HG02840 (cell line): ENCODE measurements around the gene COPS6.

Source experiments
- ATAC-seq: cut with Tn5 transposase; IDR thresholded peaks from one replicate; pipeline ENCODE4 v1.9.1; 2021; ENCODE audit warnings: mild to moderate bottlenecking, moderate library complexity, moderate number of reproducible peaks; ENCODE audit not compliant: unreplicated experiment, low FRiP score

The COPS6 gene

DNA sequence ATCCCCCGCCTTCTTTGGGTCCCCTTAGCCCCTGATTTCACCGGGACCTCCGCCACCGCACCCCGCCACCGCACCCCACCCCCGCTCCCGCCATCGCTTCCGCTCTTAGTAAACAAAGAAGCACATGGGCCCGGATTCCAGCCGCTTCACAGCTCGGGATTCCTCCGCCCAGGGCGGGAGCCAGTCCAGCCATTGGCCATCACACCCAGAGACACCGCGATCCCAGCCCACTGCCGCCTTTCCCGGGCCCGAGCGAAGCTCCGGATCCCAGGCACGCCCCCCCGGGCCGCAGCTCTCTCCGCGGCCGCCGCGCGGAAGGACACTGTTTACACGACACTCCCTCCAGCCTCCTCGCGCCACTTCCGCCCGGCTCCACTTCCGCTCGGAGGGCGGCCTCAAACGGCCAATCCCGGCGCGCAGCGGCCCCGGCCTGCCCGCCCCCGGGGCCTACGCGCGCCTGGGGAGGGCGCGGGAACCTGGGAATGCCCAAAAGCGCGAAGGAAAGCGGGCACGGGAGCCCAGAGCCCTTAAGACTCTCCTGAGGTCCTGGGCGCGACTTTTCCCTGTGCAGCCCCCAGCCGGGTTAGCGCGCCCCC lies 11.7 kb downstream of the COPS6 start:
- peak; percentile 71 for ATAC-seq

DNA sequence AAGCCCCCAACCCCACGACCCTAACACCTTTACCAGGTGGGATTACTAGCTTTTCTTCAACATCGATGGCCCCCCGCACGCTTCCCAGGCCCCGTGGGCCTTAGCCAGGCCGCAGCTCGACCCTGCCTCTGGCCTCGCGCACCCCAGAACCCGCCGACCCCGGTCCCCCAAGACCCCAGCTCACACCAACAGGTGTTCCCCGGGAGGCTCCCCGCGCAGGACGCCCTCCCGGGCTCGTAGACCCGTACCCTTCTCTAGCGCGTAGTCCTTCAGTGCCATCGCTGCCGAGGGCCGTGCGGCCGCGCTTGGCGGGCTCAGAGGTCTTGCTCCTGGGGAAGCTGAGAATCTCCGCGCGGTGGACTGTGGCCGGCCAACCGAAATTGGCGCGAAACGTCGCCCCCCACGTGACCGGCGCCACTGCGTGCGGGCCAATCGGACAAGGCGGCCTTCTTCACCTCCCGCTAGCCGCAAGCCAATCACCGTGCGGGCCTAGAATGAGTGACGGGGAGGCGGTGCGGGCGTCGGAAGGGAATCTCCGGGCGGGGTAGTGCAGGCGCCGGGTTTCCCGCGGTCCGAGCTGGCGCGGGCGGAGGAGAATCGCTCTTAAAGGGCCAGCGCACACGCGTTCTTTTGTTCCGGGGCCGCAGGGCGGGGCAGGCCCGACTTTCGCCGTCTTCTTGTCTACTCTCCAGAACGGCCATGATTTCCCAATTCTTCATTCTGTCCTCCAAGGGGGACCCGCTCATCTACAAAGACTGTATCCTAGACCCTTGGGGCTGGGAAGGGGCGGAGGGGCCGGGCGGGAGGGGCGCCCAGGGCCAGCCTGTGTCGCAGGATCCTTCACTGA lies 12.5 kb downstream of the COPS6 start, which contains the start of the genes AP4M1 and MCM7:
Gene AP4M1 (plus strand): TSS at position 628 of the 847 bp plus-strand sequence. CDS start 72 bp downstream, at position 700.
Gene MCM7 (minus strand): TSS at position 382 of the 847 bp plus-strand sequence. CDS start 103 bp downstream, at position 279.
- ATAC-seq = peak; percentile 73

DNA sequence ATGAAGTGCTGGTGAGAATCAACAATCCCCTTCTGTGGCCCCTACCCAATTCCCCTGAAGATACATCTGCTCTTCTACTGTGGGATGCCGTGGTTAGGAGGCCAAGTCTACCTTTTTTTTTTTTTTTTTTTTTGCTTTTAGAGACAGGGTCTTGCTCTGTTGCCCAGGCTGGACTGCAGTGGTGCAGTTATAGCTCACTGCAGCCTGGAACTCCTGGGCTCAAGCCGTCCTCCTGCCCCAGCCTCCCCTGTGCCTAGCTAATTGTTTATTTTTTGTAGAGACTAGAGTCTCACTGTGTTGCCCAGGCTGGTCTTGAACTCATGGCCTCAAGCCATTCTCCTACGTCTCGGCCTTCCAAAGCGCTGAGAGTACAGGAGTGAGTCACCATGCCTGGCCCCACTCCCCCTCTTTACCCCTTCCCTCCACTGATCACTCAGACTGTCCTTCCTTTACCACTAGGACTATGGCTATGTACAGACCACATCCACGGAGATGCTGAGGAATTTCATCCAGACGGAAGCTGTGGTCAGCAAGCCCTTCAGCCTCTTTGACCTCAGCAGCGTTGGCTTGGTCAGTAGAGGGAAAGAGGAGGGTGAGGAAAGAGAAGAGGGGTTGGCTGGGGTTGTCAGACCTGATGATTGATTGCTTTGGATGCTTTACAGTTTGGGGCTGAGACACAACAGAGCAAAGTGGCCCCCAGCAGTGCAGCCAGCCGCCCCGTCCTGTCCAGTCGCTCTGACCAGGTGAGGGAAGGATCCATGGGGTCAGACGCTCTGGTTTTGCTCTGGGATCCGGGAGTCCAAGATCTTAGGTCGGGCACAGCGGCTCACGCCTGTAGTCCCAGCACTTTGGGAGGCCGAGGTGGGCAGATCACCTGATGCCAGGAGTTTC lies 14.4 kb downstream of the COPS6 start:
- ATAC-seq = no peak

DNA sequence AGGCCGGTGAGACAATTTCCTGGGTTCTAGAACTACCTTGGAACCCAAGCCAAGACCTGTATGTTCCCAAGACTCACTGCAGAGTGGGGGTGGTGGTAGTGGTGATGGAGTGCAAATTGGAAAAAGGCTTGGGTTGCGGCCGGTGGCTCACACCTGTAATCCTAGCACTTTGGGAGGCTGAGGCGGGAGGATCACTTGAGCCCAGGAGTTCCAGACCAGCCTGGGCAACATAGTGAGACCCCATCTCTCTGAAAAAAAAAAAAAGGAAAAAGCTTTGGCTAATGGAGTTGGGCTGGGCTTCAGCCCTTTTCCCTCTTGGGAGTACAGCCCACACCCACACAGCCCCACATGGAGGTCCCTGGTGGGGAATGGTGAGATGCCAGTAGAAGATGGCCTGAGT lies 16.8 kb downstream of the COPS6 start:
- ATAC-seq = no peak

DNA sequence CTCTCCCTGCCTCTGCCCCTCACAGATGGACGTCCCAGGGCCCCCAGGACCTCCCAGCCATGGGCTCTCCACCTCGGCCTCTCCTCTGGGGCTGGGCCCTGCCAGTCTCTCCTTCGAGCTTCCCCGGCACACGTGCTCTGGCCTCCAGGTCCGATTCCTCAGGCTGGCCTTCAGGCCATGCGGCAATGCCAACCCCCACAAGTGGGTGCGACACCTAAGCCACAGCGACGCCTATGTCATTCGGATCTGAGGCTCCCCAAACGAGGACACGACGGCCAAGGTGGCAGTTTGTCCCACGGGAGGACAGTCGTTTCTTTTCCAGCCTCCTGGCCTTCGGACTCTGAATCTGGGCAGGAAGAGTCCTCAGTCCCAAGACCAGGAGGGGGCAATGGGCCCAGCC lies 17.9 kb downstream of the COPS6 start:
- no peak for ATAC-seq

DNA sequence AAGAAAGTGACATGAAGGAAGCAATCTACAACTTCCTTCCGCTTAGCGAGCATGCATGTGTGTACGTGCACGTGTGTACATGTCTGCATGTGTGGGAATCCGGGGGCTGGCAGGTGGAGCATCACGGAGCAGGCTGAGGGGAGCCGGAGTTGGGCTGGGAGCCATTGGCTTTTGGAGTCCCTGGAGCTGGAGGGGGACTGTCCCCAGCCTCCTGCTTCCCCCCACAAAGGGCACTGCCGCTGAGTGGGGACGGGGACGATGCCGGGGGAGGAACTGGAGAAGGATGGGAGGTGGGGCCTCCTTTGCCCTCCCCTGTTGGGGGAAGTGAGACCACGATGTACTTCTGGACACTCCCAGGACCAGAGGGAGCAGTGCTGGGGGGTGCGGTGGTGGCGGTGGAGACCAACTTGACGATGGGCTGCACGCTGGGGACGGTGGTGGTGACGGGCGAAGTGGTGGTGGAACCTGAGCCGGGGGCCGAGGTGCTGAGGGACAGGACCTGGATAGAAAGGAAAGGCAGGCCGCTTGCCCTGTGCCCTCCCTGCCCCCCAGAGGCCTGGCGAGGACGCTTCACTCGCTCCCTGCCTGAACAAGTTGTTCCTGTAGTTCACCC lies 18.5 kb downstream of the COPS6 start:
- no peak for ATAC-seq

DNA sequence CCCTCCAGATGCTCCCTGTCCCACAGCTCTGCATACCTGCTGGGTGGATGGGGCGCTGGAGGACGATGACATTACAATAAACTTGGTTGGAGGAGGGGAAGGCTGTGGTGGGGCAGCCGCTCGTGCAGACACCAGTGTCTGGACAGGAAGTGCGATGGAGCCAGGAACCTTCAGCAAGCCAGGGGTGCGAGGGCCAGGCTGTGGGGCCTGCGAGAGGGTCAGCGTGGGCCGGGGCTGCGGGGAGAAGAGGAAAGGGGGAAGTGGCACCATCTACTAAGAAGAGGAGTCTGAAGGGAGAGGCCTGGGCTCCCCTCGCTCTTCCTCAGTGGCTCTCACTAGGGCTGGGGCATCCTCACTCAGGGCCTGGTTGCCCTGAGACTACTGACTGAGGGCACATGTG lies 19.1 kb downstream of the COPS6 start:
- ATAC-seq = no peak

DNA sequence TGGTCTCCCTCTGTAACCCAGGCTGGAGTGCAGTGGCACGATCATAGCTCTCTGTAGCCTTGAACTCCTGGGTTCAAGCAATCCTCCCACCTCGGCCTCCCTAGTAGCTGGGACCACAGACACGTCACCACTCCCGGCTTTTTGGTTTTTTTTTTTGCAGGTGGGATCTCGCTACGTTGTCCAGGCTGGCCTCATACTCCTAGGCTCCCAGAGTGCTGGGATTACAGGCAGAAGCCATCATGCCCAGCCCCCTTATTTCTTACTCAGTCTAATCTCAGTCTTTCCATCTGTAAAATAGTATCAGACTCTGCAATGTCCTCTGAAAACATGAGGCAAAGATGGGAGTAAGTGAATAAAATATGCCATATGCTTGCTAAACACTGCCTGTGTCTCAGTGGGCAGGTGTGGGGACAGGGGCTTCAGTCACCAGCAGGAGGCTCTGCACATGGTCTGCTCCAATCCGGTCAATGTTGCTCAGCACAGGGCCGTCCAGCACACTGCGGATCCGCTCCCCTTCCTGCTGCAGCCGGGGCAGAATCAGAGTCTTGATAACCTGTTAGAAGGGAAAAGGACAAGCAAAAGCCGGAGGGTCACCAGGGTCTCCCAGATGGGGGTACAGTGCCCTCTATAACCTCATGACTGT lies 20.9 kb downstream of the COPS6 start:
- ATAC-seq = no peak

DNA sequence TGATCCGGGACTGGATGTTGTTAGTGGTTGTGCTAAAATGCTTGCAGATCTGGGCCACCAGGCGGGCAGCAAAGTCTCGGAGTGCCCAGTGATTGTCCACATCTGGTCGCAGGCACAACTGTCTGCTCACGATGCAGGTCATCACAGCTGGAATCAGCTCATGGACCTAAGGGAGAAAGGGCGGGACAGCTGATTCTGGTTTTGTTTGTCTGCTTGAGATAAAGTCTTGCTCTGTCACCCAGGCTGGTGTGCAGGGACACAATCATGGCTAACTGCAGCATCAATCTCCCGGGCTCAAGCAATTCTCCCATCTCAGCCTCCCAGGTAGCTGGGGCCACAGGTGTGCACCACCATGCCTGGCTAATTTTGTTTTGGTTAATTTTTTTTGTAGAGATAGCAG lies 22.4 kb downstream of the COPS6 start:
- ATAC-seq = no peak

DNA sequence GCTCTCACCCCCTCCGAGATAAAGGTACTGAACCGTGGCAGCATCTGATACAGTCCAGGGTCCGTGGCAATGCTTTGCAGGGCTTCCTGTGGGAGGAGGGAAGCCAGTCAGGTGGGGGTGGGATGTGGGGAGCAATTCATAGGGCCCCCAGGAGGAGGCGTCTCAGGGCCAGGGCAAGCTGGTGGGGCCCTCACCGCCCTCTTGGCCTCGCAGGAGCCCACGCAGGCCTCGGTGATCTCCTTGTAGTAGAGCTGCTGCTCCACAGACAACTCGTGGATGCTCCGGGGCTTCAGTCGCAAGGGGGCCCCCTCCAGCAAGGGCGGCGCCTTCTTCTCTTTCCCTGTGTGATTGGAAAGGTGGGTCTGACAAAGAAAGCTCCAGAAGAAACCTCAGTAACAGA lies 23.1 kb downstream of the COPS6 start:
- no peak for ATAC-seq

DNA sequence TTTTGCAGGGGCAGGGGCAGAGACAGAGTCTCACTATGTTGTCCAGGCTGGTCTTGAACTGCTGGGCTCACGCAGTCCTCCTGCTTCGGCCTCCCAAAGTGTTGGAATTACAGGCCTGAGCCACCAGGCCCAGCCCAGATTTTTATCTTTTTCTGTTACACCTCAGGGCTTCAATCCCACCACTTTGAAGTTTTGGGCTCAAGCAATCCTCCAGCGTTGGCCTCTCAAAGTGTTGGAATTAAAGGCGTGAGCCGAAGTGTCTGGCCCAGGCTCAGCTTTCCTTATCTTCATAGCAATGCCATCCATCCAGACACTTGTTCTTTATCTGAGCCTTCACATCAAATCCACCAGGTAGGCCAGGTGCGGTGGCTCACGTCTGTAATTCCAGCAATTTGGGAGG lies 26.3 kb downstream of the COPS6 start:
- ATAC-seq = no peak

DNA sequence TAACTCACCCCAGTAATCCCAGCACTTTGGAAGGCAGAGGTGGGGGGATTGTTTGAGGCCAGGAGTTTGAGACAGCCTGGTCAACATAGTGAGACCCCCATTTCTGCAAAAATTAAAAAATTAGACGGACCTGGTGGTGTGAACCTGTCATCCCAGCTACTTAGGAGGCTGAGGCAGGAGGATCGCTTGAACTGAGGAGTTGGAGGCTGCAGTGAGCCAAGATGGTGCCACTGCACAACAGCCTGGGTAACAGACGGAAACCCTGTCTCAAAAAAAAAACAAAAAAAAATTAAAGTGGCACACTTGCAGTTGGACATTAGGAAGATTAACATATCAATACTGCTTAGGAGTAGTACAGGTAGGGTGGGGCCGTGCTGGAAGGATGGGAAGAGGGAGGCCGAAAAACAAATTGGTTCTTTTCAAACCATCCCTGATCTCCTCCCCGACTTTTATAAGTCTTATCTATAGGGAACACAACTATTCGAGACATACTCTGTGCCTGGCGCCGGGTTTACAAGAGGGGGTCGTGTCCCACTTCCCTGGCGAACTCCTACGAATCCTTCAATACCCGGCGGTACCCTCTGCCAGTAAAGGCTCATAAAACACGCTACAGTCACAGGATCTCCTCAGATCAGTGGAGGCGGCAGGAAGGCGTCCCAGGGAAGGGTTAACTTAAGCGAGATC lies 29.8 kb downstream of the COPS6 start:
- no peak for ATAC-seq

DNA sequence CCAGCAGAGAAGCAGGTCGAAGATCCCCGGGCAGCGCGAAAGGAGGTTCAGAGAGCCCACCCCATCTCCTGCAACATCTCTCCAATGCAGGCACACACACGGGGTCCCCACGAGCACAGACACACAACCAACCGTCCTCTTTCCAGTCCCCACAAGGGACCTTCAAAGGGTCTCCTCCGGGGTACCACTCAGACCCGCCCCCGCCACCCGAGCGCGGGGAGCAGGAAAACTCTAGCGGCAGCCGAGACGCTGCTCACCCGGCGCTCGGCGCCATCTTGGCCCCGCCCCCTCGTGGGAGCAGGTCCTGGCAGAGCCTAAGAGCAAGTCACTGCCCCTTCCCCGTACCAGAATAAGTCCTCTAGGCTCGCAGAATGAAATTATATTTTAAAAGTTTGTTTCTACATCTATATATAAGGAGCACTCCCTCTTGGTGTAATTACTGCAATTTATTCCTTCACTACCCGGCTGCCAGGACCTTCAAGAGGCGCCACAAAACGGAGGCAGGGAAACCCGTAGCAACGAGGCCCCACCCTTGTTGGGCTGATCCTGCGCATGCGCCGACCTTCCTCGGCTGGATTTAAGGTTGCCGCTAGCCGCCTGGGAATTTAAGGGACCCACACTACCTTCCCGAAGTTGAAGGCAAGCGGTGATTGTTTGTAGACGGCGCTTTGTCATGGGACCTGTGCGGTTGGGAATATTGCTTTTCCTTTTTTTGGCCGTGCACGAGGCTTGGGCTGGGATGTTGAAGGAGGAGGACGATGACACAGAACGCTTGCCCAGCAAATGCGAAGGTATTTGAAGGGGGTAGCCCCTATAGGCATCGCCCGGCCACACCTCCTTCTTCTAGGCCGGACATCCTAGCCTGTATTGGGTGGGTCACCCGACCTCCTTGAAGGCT lies 30.6 kb downstream of the COPS6 start, which contains the start of the genes CNPY4 and TAF6:
Gene CNPY4 (plus strand): TSS at position 563 of the 898 bp plus-strand sequence. CDS start 111 bp downstream, at position 674.
Gene TAF6 (minus strand): TSS at position 287 of the 898 bp plus-strand sequence. CDS start 5,149 bp downstream, outside the sequence.
- peak; percentile 77 for ATAC-seq

DNA sequence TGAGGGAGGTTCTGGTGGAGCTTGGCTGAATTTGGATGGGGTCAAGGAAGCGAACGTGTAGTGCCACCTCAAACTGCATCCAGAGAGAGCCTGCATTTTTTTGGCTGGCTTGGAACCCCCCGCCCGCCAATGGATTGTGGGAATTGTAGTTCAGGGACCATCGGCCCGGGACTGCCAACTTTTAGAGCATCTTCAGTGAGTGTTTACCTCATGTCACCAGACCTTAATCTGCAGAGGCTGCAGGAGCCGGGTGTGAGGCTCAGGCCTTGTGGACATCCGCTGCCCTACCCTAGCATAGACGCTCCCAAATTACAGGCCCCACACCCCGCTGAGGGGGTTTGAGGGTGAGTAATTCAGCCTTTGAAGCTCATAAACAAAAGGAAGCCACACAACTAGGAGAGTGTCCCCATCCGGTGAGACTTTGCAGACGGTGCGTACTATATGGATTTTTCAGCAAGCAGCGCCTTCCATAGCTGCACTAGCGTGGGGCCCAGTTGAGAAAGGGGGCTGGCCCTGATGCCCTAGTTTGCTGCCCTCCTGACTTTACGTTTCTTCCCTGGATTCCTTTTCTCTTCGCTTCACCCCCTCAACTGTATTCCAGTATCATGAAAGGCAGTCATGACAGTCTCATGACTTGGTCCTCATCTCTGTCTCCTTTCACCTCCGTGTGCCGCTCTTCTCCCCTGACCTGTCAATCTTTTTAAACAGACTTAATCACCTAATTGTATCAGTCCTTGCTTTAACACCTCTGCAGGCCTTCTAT lies 31.4 kb downstream of the COPS6 start:
- peak; percentile 20 for ATAC-seq

DNA sequence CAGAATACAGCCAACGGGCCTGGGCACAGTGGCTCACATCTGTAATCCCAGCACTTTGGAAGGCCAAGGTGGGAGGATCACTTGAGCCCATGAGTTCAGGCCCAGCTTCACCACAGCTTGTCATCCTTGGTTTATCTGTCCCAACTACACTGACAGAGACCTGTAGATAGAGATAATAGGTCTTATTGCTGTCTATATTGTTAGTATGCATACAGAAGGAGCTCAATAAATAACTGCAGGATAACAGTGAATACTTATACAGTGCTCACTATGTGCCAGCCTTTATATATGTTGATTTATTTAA lies 31.9 kb downstream of the COPS6 start:
- ATAC-seq = no peak

DNA sequence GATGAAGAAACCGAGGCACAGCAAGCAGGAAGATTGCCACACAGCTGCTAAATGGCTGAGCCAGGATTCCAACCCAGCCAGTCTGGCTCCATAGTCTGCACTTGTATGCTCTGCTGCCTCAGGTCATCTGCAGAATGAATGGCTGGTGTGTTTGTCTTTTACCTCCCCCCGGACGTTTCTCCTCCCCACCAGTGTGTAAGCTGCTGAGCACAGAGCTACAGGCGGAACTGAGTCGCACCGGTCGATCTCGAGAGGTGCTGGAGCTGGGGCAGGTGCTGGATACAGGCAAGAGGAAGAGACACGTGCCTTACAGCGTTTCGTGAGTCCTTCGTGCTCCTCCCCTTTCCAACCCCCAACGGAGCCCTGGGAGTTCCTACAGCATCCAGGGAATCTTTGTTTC lies 33.3 kb downstream of the COPS6 start:
- no peak for ATAC-seq

DNA sequence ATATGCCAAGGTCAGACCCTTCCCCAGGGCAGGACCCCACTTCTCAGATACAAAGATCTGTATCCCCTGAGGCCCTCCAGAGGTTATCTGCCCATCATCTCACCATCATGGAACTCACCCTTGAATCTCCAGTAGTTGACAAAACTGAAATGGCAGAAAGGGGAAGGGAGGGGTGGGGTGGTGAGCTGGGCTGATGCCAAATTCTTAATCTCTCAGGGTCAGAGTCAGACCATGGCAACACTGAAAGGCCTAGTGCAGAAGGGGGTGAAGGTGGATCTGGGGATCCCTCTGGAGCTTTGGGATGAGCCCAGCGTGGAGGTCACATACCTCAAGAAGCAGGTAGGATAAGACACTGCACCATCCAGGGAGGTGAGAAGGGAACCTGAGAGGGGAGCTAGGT lies 33.8 kb downstream of the COPS6 start:
- ATAC-seq = no peak
